Muscle layer of duodenum (tissue), 2 donors: ENCODE data around the gene ANTXR1.

Experiments used
- H3K27ac ChIP-seq: one replicate; pipeline ENCODE4 v1.7.0; 2013; ENCODE audit warnings: mild to moderate bottlenecking, low read length
- H3K27me3 ChIP-seq: one replicate; pipeline ENCODE4 v1.7.0; 2013; ENCODE audit warnings: low read depth, mild to moderate bottlenecking, control low read depth, low read length
- H3K36me3 ChIP-seq, 2 donors: one replicate each; pipeline ENCODE4 v1.7.0; 2013; ENCODE audit warnings: low read length in 2 of 2, control low read depth in 1 of 2, mild to moderate bottlenecking in 1 of 2; ENCODE audit not compliant: insufficient read depth in 2 of 2, control insufficient read depth in 1 of 2
- H3K4me1 ChIP-seq, 2 donors: one replicate each; pipeline ENCODE4 v1.7.0; 2013; ENCODE audit warnings: low read length in 2 of 2, mild to moderate bottlenecking in 2 of 2, control low read depth in 1 of 2, moderate library complexity in 1 of 2; ENCODE audit not compliant: insufficient read depth in 2 of 2, control insufficient read depth in 1 of 2
- H3K4me3 ChIP-seq, 2 donors: one replicate each; pipeline ENCODE4 v1.7.0; 2013; ENCODE audit warnings: low read length in 2 of 2, low read depth in 1 of 2, mild to moderate bottlenecking in 1 of 2
- H3K9me3 ChIP-seq, 2 donors: one replicate each; pipeline ENCODE4 v1.7.0; 2013; ENCODE audit warnings: low read length in 2 of 2, control low read depth in 1 of 2, mild to moderate bottlenecking in 1 of 2; ENCODE audit not compliant: control insufficient read depth in 1 of 2
- donor health status: healthy.

The ANTXR1 gene

DNA sequence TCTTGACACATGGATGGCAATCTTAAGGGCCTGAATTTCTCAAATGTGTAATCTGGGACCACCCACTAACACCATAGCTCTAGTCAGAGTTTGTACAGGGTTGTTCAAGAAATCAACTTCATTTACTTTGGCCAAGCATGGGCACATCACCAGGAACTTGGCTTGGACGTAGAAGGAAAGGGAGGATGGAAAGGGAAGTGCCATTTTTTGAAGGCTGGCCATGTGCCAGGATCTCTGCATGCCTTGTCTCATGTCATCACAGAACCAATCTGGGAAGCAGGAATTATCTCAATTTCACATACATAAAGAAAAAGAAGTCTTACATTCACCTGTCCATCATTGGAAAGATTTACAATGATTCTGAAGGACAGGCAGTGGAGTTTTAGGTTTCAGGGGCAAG lies 128.1 kb downstream of the ANTXR1 start:
- no peak overlapping the region for H3K4me3 ChIP-seq

DNA sequence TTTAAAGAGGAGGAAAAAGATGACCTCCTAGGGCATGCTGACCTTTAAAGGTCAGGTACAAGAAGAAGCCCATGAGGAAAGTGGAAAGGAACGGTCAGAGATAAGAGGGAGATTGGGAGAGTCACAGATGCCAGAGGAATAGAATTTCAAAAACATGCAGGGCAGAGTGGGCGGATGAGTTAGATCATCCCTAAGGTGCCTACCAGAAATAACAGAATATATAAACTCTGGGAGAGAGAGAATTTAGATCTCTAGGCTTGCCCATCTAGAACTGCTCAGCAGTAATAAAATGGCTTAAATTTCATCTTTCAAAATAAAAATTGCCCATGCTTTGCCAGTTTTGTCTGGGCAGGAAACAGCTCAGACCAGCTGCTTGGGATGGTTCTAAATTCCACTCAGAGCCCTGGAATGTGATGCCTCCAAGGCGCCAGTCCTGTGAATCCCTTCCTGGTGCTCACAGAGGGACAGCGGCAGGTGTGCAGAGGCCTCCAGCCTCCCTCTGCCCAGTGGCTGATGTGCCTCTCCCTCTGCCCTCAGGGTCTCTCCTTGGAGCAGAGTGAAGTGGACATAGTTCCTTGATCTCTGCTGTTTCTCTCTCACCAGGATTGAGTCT lies 130.9 kb downstream of the ANTXR1 start:
- H3K27me3 ChIP-seq = no peaks in the 10 kb centered on the region
- H3K36me3 ChIP-seq = peaks cover 0 to 6% of the 10 kb centered on the region in 2 donors
- H3K27ac ChIP-seq = no peak overlapping the region
- no peaks in the 10 kb centered on the region for H3K4me1 ChIP-seq
- no peak overlapping the region for H3K4me3 ChIP-seq
- H3K9me3 ChIP-seq = no peaks in the 10 kb centered on the region

More for the DNA sequence above, 128.1 kb downstream of the ANTXR1 start:
- H3K27me3 ChIP-seq = no peaks in the 10 kb centered on the region
- peaks cover 0 to 6% of the 10 kb centered on the region in 2 donors for H3K36me3 ChIP-seq
- H3K27ac ChIP-seq = no peak overlapping the region
- H3K9me3 ChIP-seq = no peaks in the 10 kb centered on the region
- H3K4me1 ChIP-seq = no peaks in the 10 kb centered on the region

DNA sequence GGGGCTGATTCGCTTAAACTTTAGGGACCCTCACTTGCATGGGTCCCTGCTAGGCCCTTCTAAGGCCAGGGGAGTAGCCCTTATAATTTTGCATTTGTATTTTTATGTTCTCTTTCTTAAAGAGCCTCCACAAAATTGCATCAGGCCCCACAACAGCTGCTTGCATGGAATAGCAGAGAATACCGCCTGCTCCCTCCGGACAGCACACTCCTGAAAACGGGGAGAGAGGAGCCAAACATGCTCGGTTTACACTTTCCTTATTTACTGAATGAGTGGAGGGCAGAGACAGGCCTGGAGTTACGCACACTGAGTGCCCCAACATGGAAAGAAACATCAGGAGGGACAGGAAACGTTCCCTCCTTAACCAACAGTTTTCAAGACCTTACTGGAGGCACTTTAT lies 132.2 kb downstream of the ANTXR1 start:
- Histone ChIP-seq H3K27ac (no peak overlapping the region), H3K9me3 (no peaks in the 10 kb centered on the region), H3K4me1 (peaks cover 0 to 8% of the 10 kb centered on the region in 2 donors), H3K27me3 (no peaks in the 10 kb centered on the region), H3K4me3 (no peak overlapping the region), H3K36me3 (peaks cover 0 to 6% of the 10 kb centered on the region in 2 donors)

DNA sequence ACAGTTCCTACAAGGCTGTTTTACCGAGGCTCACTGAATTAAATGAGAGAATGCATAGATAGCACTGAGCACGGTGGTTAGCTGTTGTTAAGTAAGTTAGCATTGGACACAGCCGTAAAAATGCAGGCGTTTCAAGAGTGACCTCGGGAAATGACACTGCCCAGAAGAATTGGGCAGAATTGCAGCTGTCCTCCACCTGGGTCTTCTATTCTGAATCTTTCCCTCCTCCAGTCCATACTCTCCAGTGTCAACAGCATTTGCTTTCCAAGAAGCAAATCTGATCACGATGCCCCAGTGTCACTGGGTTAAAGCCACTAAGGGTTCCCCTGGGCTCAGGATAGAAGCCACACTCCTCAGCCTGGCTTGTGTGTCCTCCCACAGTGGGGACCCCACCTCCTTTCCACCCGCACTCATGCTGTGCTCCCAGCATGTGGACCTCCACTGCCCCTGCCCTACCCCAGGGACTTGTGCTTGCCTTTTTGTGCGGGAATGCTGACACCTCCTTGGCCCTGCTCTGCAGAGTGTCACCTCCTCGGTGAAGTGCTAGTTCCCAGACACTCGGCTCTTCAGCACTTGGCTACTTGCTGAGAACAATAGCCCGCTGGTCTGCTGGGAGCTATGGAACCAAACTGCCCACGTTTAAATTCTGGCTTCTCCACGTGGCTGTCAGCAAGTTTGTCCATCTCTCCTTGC lies 135.0 kb downstream of the ANTXR1 start:
- Histone ChIP-seq H3K9me3 (no peaks in the 10 kb centered on the region), H3K27me3 (no peaks in the 10 kb centered on the region), H3K4me1 (peaks cover 0 to 8% of the 10 kb centered on the region in 2 donors), H3K36me3 (peaks cover 4 to 6% of the 10 kb centered on the region in 2 donors), H3K27ac (no peak overlapping the region), H3K4me3 (no peak overlapping the region)

DNA sequence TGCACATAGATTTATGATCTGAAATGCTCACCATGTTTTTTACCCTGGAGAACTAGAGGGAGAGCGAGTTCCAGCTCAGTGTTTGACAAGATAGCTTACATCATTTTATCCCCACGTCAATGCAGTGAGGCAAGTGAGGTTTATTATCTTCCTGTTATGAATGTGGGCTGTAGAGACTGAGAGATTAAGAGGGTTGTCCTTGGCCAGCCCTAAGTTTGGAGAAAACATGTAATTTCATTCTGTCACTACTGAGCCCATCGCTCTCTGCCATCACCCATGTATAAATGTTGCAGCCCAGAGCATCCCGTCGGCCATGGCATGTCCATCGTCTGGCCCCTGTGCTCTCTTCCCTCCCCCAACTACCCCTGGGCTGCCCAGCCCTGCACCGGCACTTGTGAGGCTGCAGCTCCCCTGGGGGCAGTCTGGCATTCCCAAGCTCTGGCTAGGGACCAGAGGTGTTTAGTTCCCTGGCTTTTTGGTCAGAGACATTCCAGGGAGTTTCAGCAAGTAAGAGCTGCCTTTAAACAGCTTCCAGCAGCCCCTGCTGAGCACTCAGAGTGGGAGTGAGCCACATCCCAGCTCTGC lies 136.7 kb downstream of the ANTXR1 start:
- H3K9me3 ChIP-seq = no peaks in the 10 kb centered on the region
- no peak overlapping the region for H3K27ac ChIP-seq
- no peak overlapping the region for H3K4me3 ChIP-seq
- H3K4me1 ChIP-seq = peaks cover 0 to 17% of the 10 kb centered on the region in 2 donors
- H3K27me3 ChIP-seq = no peaks in the 10 kb centered on the region
- H3K36me3 ChIP-seq = peaks cover 0 to 4% of the 10 kb centered on the region in 2 donors

DNA sequence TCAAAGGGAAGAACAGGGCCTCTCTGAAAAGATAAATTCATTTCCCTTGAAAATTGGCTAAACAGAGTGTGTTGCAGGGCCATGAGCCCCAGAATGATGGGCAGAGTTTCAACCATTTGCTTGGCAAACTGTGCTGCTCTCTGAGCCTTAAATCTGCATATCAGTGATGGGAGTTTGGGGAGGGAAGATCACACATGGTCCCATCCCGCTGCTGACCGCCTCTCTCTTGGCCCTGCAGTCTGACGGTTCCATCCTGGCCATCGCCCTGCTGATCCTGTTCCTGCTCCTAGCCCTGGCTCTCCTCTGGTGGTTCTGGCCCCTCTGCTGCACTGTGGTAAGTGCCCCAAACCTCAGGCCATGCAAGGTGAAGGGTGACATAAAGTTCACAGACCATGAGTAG lies 139.0 kb downstream of the ANTXR1 start:
- Histone ChIP-seq H3K36me3 (peaks cover 3 to 4% of the 10 kb centered on the region in 2 donors), H3K4me1 (peaks cover 0 to 19% of the 10 kb centered on the region in 2 donors), H3K9me3 (no peaks in the 10 kb centered on the region), H3K27ac (no peak overlapping the region), H3K4me3 (no peak overlapping the region), H3K27me3 (no peaks in the 10 kb centered on the region)

DNA sequence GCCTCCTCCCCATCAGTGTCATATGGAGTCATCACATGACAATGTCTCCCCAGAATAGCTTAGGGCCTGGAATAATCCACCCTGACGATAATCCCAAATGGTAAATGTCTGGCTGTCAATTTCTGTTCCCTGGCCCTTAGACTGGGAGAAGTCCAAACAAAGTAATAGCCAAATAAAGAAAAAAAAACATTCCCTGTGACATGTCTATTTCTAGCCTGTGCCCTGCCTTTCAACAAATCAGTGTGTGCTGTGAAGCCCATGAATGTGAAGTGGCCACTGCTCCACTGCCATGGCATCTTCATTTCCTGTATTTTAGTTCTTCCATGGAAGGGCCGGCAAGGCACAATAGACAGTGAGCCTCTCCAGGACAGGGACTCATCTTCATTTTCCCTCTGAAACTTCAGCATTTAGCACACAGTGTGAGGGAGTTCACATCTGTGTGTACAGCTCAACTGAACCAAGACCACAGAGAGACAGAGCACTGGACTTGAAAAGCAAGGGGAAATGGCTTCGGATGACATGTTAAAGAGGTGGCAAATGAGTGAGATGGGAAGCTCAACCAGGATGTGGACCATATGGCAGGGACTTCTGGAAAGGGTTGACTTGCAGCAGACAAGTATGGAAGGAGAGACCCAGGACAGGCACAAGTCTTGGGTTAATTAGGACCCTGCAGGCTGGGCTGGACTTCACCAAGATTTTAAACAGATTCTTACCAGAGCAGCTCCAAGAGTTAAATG lies 140.0 kb downstream of the ANTXR1 start:
- Histone ChIP-seq H3K4me3 (no peak overlapping the region), H3K4me1 (peaks cover 0 to 19% of the 10 kb centered on the region in 2 donors), H3K9me3 (no peaks in the 10 kb centered on the region), H3K36me3 (peaks cover 4 to 7% of the 10 kb centered on the region in 2 donors), H3K27ac (no peak overlapping the region), H3K27me3 (no peaks in the 10 kb centered on the region)

DNA sequence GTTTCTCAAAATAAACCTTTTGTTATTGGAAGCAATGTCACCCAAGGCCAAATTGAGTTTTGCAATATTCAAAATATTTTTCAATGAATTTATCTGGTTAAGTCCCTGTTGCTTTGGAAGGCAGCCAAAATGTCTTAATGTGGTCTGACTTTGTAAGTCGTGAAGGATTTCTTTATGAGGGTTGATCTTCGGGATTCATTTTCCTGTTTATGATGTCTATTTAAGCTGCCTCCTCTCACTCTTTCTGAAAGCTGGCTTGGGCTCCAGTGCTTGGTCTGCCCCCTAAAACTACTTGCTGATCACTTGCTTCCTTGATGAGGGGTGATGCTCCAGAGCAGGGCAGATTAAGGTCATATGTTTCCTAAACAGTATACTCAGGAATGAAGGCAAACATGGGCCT lies 141.1 kb downstream of the ANTXR1 start:
- Histone ChIP-seq H3K4me3 (no peak overlapping the region), H3K36me3 (peaks cover 4 to 7% of the 10 kb centered on the region in 2 donors), H3K9me3 (no peaks in the 10 kb centered on the region), H3K27me3 (no peaks in the 10 kb centered on the region), H3K4me1 (peaks cover 0 to 17% of the 10 kb centered on the region in 2 donors), H3K27ac (no peak overlapping the region)

DNA sequence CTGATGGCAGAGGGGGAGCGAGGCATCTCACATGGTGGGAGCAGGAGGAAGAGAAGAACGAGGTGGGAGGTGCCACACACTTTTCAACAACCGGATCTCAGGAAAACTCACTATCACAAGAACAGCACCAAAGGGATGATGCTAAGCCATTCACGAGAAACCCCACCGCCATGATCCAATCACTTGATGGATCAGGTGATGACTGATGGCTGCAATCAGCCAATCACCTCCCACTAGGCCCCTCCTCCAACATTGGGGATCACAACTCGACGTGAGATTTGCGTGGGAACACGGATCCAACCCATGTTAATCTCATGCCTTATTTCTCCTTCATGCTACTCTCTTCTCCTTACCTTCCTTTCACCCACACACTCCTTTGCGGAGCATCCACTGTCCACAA lies 143.6 kb downstream of the ANTXR1 start:
- Histone ChIP-seq H3K4me3 (no peak overlapping the region), H3K36me3 (peaks cover 4 to 7% of the 10 kb centered on the region in 2 donors), H3K9me3 (no peaks in the 10 kb centered on the region), H3K4me1 (peaks cover 0 to 10% of the 10 kb centered on the region in 2 donors), H3K27me3 (no peaks in the 10 kb centered on the region), H3K27ac (no peak overlapping the region)

DNA sequence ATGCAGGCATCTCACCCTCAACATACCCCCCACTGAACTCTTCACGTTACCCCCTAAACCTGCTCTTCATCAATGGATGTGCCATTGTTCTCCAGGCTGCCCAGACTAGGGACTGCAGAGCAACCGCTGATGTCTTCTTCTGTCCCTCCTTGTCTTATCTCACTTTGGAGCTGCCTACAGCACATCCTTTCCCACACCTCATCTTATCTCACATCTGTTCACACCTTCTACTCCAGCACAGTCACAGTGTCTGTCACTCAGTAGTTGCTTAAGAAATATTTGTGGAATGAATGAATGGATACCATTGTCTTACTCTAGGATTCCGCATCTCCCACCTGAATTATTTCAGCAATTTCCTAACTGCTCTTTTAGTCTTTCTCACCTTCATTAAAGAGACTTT lies 144.5 kb downstream of the ANTXR1 start:
- H3K4me1 ChIP-seq = peaks cover 0 to 13% of the 10 kb centered on the region in 2 donors
- H3K9me3 ChIP-seq = no peaks in the 10 kb centered on the region
- H3K27ac ChIP-seq = no peak overlapping the region
- H3K4me3 ChIP-seq = no peak overlapping the region
- H3K36me3 ChIP-seq = peaks cover 2 to 7% of the 10 kb centered on the region in 2 donors
- H3K27me3 ChIP-seq = no peaks in the 10 kb centered on the region

DNA sequence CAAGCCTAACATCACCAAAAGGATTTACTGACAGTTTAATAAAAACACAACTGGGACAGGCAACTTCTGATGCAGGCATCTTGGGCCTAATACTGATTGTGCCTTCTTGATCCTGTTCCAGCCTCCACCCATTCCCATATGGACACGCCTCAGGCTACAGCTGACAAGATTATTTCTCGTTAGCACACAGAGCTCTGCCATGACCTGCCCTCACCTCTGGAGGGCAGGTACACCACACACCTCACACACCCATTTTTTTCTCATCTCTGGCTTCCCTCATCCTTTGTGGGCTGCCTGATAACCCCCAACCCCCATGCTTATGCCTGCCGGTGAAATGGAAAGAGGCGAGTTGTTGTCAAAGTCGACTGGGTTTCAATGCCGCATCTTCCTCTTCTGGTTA lies 147.0 kb downstream of the ANTXR1 start:
- Histone ChIP-seq H3K36me3 (peaks cover 0 to 7% of the 10 kb centered on the region in 2 donors), H3K27me3 (no peaks in the 10 kb centered on the region), H3K4me3 (no peak overlapping the region), H3K9me3 (no peaks in the 10 kb centered on the region), H3K27ac (no peak overlapping the region), H3K4me1 (peaks cover 0 to 19% of the 10 kb centered on the region in 2 donors)
